Measurements from ENCODE around the gene CHRD.

The CHRD gene

DNA sequence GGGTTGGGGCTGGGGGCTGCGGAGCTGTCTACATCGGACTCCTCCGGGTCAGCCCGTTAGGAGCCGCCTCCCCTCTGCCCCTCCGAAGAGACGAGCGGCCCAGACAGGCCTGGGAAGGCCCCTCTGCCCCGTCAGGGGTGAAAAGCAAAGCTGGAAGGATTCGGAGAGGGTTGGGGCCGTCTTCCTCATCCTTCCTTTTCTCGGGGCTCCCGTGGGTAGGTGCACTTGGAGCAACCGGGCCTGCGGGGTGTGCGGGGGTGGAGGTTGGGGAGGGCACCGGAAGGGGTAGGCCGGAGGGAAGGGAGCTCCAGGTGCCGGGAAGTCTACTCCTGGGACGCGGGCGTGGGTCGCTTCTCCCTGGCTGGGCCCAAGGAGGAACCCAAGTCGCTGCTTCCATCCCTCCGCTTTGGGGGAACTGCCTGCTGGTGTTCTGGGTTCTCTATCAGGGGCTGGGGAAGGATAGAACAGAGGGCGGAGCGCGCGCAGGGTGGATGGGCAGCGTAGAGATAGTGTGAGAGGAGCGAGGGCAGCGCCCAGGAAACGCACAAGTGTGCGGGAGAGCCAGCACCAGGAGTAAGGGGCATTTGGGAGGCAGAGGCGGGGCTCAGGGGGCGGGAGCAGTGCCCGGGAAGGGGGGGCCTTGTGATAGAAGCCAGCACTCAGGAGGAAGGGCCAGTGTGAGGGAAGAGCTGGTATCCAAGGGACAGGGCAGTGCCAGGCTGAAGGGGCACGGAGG is 17.8 kb upstream of the CHRD start:
- FAIRE-seq = no peak

GRCh38 chr3:184362668-184363546 is 16.9 kb upstream of the CHRD start:
- no peak for FAIRE-seq

- no peak for FAIRE-seq
Measured at GRCh38 chr3:184366619-184367289, 13.1 kb upstream of the CHRD start.

DNA sequence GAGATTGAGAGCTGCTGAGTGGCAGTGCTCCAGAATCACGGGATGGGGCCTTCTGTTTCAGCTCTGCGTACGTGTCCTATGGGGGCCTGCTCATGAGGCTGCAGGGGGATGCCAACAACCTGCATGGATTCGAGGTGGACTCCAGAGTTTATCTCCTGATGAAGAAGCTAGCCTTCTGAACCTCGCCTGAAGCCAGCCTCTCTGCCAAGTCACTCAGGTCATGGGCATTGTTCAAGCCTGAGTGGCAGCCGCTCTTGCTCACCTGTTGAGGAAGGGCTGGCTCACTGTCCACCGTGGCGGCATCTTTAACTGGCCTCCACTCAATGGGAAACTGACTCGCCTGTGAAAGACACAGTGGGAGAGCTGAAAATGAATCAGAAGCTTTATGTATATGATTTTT is 11.7 kb upstream of the CHRD start:
- FAIRE-seq = no peak

DNA sequence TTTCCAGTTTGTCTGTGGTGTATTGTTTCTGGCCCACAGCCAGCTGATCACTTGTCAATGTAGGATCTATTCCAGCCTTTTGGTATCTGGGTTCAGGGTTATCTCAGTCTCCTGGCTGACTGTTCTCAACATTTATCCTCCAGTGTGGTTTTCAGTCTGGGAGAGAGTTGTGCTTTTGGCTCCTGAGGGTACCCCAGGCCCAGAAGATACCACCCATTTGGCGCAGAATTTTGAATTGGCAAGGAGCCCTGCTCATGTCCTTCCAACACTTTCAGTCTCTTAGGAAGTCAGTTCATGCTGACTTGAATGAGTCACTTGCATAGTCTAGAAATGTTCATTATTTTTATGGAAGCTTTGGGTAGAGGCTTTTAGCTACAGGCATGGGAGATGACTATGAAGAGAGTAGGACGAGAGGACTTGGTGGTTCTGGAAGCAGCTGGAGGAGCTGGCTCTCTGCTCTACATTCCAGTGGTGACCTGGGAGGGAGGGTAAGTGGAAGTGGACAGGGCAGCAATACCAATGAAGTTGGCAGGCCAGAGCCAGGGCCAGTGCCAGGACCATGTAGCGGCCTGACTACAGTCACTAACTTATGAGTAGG is 11.2 kb upstream of the CHRD start:
- no peak for FAIRE-seq

DNA sequence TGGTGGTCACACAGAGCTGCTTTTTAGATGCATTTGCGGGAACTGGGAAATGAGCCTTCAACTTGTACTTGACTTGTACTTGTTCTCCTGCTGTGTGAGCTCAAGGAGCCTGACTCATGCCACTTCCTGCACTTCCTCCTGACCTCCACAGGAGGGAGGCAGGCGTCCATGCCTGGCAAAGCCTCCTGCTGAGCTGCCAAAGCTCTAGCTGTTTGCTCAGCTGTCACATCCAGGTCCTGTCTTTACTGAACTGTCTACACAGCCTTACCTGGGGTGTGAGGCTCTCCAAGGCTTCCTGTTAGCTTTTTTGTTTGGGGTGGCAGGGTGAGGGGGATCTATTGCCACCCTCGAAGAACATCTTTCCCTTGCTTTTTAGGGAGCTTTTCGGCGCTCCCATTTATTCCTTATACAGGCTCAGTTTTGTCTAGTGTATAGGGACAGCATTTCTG is 8.3 kb upstream of the CHRD start:
- no peak for FAIRE-seq

- no peak for FAIRE-seq
Measured at GRCh38 chr3:184372296-184372821, 7.5 kb upstream of the CHRD start.

- no peak for FAIRE-seq
Measured at GRCh38 chr3:184372911-184373310, 6.9 kb upstream of the CHRD start.

GRCh38 chr3:184373422-184373821 is 6.4 kb upstream of the CHRD start:
- FAIRE-seq = no peak

- no peak for FAIRE-seq
Measured at GRCh38 chr3:184375747-184376461, 4.0 kb upstream of the CHRD start.

- FAIRE-seq = no peak
Measured at GRCh38 chr3:184377374-184377773, 2.5 kb upstream of the CHRD start.

DNA sequence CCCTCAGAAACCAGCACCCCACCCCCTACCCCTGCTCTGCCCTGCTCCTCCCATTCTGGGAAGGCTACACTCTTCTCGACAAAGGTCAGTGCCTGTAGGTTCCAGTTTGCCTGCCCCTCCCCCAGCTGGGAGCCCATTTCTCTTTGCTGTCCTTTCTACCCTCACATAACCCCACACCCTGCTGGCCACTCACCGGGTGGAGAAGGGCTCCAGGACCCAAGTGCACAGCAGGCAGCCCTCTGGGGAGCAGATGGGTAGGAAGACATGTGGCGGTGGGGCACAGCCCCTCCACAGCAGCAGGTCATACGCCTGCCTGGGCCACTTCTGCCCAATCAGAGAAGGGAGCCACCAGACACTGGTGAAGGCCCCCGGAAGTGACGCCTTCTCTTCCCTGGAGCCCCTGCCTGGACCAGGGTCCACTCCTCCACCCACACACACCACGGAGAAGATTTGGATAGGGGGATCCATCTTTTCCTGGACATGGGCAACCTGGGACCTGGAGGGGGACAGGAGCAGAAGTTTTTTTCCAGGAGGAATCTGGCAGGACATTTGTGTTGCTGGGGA is 1.9 kb upstream of the CHRD start, which contains the start of gene THPO:
Gene THPO (minus strand): TSS at position 326 of the 564 bp plus-strand sequence. CDS start 1,948 bp downstream, outside the sequence.
- no peak for FAIRE-seq

- no peak for FAIRE-seq
Measured at GRCh38 chr3:184378651-184379357, 1.1 kb upstream of the CHRD start.

GRCh38 chr3:184380185-184380626 is 352 bp downstream of the CHRD start:
- no peak for FAIRE-seq

DNA sequence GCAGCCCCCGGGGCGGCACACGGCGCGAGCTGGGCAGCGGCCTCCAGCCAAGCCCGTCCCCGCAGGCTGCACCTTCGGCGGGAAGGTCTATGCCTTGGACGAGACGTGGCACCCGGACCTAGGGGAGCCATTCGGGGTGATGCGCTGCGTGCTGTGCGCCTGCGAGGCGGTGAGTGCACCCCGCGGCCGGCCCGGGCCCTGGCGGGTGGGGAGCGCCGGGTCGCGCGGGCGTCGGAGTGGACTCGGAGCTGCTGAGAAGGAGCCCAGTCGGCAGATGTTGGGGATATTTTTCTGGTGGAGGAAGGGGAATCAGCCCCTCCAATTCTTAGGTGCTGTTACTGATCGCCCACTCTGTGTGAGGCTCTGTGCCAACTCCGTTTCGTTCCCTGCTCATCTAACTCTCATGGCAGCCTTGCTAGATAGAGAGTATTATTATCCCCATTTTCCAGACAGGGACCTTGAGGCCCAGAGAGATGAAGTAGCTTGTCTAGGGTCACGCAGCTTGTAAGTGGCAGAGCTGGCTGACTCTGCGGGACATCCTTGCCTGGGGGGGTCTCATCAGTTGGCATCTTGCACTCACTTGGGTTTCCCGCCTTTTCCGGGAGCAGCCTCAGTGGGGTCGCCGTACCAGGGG is 890 bp downstream of the CHRD start:
- FAIRE-seq = no peak

GRCh38 chr3:184381261-184382224 is 1.7 kb downstream of the CHRD start:
- no peak for FAIRE-seq

GRCh38 chr3:184382326-184383032 is 2.6 kb downstream of the CHRD start:
- no peak for FAIRE-seq

GRCh38 chr3:184383033-184383740 is 3.3 kb downstream of the CHRD start:
- no peak for FAIRE-seq
